ENCODE data around the gene SIX1.

The SIX1 gene

GRCh38 chr14:60654334-60654821 lies 5.1 kb upstream of the SIX1 start:
- TF ChIP-seq TOX (CRISPR knock-in tag; IDR thresholded peaks at IDR 0.05; ENCODE audit: borderline replicate concordance) (no peak), ZNF8 (CRISPR knock-in tag; IDR thresholded peaks at IDR 0.05) (no peak), POU6F1 (CRISPR knock-in tag; IDR thresholded peaks at IDR 0.05; ENCODE audit: borderline replicate concordance, low read depth) (no peak), PPARA (CRISPR knock-in tag; IDR thresholded peaks at IDR 0.05; ENCODE audit: borderline replicate concordance) (no peak), BACH2 (CRISPR knock-in tag; IDR thresholded peaks at IDR 0.05; ENCODE audit: borderline replicate concordance) (no peak), ZC3H10 (CRISPR knock-in tag; IDR thresholded peaks at IDR 0.05) (no peak), TSHZ2 (CRISPR knock-in tag; IDR thresholded peaks at IDR 0.05) (no peak), ZNF565 (CRISPR knock-in tag; conservative IDR thresholded peaks at IDR 0.05; ENCODE audit: low read depth) (no peak), SNAI2 (CRISPR knock-in tag; IDR thresholded peaks at IDR 0.05) (no peak), TCF4 (CRISPR knock-in tag; IDR thresholded peaks at IDR 0.05; ENCODE audit: borderline replicate concordance) (no peak), ARNTL (CRISPR knock-in tag; IDR thresholded peaks at IDR 0.05; ENCODE audit: borderline replicate concordance, low read depth) (no peak), CSRNP3 (CRISPR knock-in tag; IDR thresholded peaks at IDR 0.05) (no peak), PATZ1 (CRISPR knock-in tag; IDR thresholded peaks at IDR 0.05; ENCODE audit: borderline replicate concordance) (no peak), ISL1 (CRISPR knock-in tag; IDR thresholded peaks at IDR 0.05) (no peak), CSDC2 (CRISPR knock-in tag; IDR thresholded peaks at IDR 0.05) (no peak), ZFP3 (CRISPR knock-in tag; IDR thresholded peaks at IDR 0.05) (no peak), OSR1 (CRISPR knock-in tag; IDR thresholded peaks at IDR 0.05) (no peak), CREB5 (CRISPR knock-in tag; IDR thresholded peaks at IDR 0.05; ENCODE audit: low read depth) (no peak), GLIS3 (CRISPR knock-in tag; IDR thresholded peaks at IDR 0.05) (no peak)
- ATAC-seq: peak; percentile 26

- no peak for TF ChIP-seq ZC3H10 (CRISPR knock-in tag; IDR thresholded peaks at IDR 0.05)
- no peak for TF ChIP-seq POU6F1 (CRISPR knock-in tag; IDR thresholded peaks at IDR 0.05; ENCODE audit: borderline replicate concordance, low read depth)
- no peak for TF ChIP-seq GLIS3 (CRISPR knock-in tag; IDR thresholded peaks at IDR 0.05)
- no peak for TF ChIP-seq SNAI2 (CRISPR knock-in tag; IDR thresholded peaks at IDR 0.05)
- no peak for TF ChIP-seq CSDC2 (CRISPR knock-in tag; IDR thresholded peaks at IDR 0.05)
- no peak for TF ChIP-seq ESRRG (CRISPR knock-in tag; IDR thresholded peaks at IDR 0.05)
- no peak for ATAC-seq
Measured at GRCh38 chr14:60653701-60654161, 4.5 kb upstream of the SIX1 start.

Measured in SK-N-SH treated with all-trans-retinoic acid at 6 μM for 48 hours (cell line).